GM19452 (cell line): ENCODE results near the gene CPN2.

ENCODE experiments used
- ATAC-seq: cut with Tn5 transposase; IDR thresholded peaks from one replicate; pipeline ENCODE4 v1.9.1; 2021; ENCODE audit not compliant: unreplicated experiment

The CPN2 gene

GRCh38 chr3:194315088-194315964, 35.8 kb downstream of the CPN2 start:
- peak; percentile 77 for ATAC-seq

GRCh38 chr3:194314388-194315068, 36.6 kb downstream of the CPN2 start:
- ATAC-seq: no peak

GRCh38 chr3:194313560-194314387, 37.4 kb downstream of the CPN2 start:
- ATAC-seq: no peak

GRCh38 chr3:194312743-194313281, 38.3 kb downstream of the CPN2 start:
- ATAC-seq: no peak

GRCh38 chr3:194312186-194312742, 38.9 kb downstream of the CPN2 start:
- no peak for ATAC-seq

- ATAC-seq: no peak
Observed at GRCh38 chr3:194311000-194311399, 40.1 kb downstream of the CPN2 start.

- ATAC-seq: no peak
Observed at GRCh38 chr3:194310060-194310835, 40.9 kb downstream of the CPN2 start.

GRCh38 chr3:194308601-194309449, 42.3 kb downstream of the CPN2 start:
- ATAC-seq: no peak

- no peak for ATAC-seq
Observed at GRCh38 chr3:194307849-194308248, 43.3 kb downstream of the CPN2 start.

GRCh38 chr3:194306771-194307640, 44.1 kb downstream of the CPN2 start:
- peak; percentile 55 for ATAC-seq

- ATAC-seq: peak; percentile 49
Observed at GRCh38 chr3:194306109-194306686, 44.9 kb downstream of the CPN2 start.

- ATAC-seq: no peak
Observed at GRCh38 chr3:194305356-194306108, 45.6 kb downstream of the CPN2 start.

GRCh38 chr3:194304186-194304917, 46.8 kb downstream of the CPN2 start:
- ATAC-seq: no peak

- no peak for ATAC-seq
Observed at GRCh38 chr3:194303749-194304148, 47.4 kb downstream of the CPN2 start.

GRCh38 chr3:194301730-194302129, 49.4 kb downstream of the CPN2 start:
- ATAC-seq: no peak

GRCh38 chr3:194300936-194301335, 50.2 kb downstream of the CPN2 start:
- no peak for ATAC-seq
